ENCODE data around the gene NR2F2. TPM values are rescaled to one million over a fixed set of nuclear protein-coding genes. Genes with fewer than 3 reads are reported as not detected.

The NR2F2 gene
- total and polyA plus RNA-seq, 2 experiments from 2014 or later, result 0.16 TPM; not detected in 1

- Histone ChIP-seq H3K36me3 (ENCODE audit: insufficient read depth) (no peaks in the 10 kb centered on the region), H3K4me3 (0 out of 2 replicates have a peak overlapping the region, but pooled peaks have one; percentile 54), H2AFZ (no peak overlapping the region), H3K4me2 (0 out of 2 replicates have a peak overlapping the region, but pooled peaks have one; percentile 77), H3K27ac (ENCODE audit: low read depth) (no peak overlapping the region), H3K79me2 (replicated peaks; ENCODE audit: insufficient read depth) (no peaks in the 10 kb centered on the region), H3F3A (replicated peaks; ENCODE audit: low read depth) (peaks cover 44% of the 10 kb centered on the region), H4K20me1 (replicated peaks; ENCODE audit: insufficient read depth) (peaks cover 18% of the 10 kb centered on the region; the same call in 1 of the 2 replicates), H3K9me2 (ENCODE audit: insufficient read depth) (no peaks in the 10 kb centered on the region), H3K27me3 (ENCODE audit: insufficient read depth) (peaks cover 100% of the 10 kb centered on the region), H3K4me1 (ENCODE audit: insufficient read depth) (peaks cover 82% of the 10 kb centered on the region)
- no peak overlapping the region for H3K4me3 Mint-ChIP-seq
- peaks cover 97% of the 10 kb centered on the region for H3K27me3 Mint-ChIP-seq (ENCODE audit: insufficient read depth, low read depth, poor library complexity)
- no peaks in the 10 kb centered on the region; the same call in 2 of the 3 replicates for H3K9me3 Mint-ChIP-seq
- no peak for TF ChIP-seq POLR2AphosphoS5 (IDR thresholded peaks at IDR 0.05; ENCODE audit: low read depth)
- no peak for TF ChIP-seq ETS1 (IDR thresholded peaks at IDR 0.05)
- peak; percentile 75 for TF ChIP-seq EZH2 (IDR thresholded peaks at IDR 0.05; ENCODE audit: low read depth, unreplicated experiment)
- H3K4me1 Mint-ChIP-seq, result peaks cover 56% of the 10 kb centered on the region
- DNase-seq (ENCODE audit: low spot score), result no peak
- H3K27ac Mint-ChIP-seq, result no peak overlapping the region
- ATAC-seq, result no peak
- H3K36me3 Mint-ChIP-seq (ENCODE audit: low read depth), result no peaks in the 10 kb centered on the region
Observed at GRCh38 chr15:96324192-96324895, 6.2 kb upstream of the NR2F2 start.

GRCh38 chr15:96324940-96325540, 5.5 kb upstream of the NR2F2 start:
- Histone ChIP-seq H3K4me3 (peak overlapping the region; percentile 54), H3K9me2 (ENCODE audit: insufficient read depth) (no peaks in the 10 kb centered on the region), H3K27ac (ENCODE audit: low read depth) (no peak overlapping the region), H3K79me2 (replicated peaks; ENCODE audit: insufficient read depth) (no peaks in the 10 kb centered on the region), H3K4me2 (peak overlapping the region; percentile 77), H2AFZ (no peak overlapping the region), H3K27me3 (ENCODE audit: insufficient read depth) (peaks cover 100% of the 10 kb centered on the region), H3K4me1 (ENCODE audit: insufficient read depth) (peaks cover 86% of the 10 kb centered on the region), H4K20me1 (replicated peaks; ENCODE audit: insufficient read depth) (peaks cover 21% of the 10 kb centered on the region; the same call in 1 of the 2 replicates), H3F3A (replicated peaks; ENCODE audit: low read depth) (peaks cover 51% of the 10 kb centered on the region), H3K36me3 (ENCODE audit: insufficient read depth) (no peaks in the 10 kb centered on the region)
- no peak for DNase-seq (ENCODE audit: low spot score)
- Mint-ChIP-seq H3K4me1 (peaks cover 59% of the 10 kb centered on the region), H3K9me3 (no peaks in the 10 kb centered on the region; the same call in 2 of the 3 replicates), H3K27me3 (ENCODE audit: insufficient read depth, low read depth, poor library complexity) (peaks cover 97% of the 10 kb centered on the region), H3K27ac (no peak overlapping the region), H3K4me3 (no peak overlapping the region; the same call in 2 of the 3 replicates), H3K36me3 (ENCODE audit: low read depth) (no peaks in the 10 kb centered on the region)
- ATAC-seq, result no peak
- TF ChIP-seq JUNB (IDR thresholded peaks at IDR 0.05; ENCODE audit: unreplicated experiment) (no peak), EZH2 (IDR thresholded peaks at IDR 0.05; ENCODE audit: low read depth, unreplicated experiment) (peak; percentile 36)

GRCh38 chr15:96325541-96326327, 4.8 kb upstream of the NR2F2 start:
- H3K36me3 ChIP-seq (ENCODE audit: insufficient read depth), result no peaks in the 10 kb centered on the region
- H3K9me2 ChIP-seq (ENCODE audit: insufficient read depth), result no peaks in the 10 kb centered on the region
- peaks cover 21% of the 10 kb centered on the region; the same call in 1 of the 2 replicates for H4K20me1 ChIP-seq (replicated peaks; ENCODE audit: insufficient read depth)
- peaks cover 97% of the 10 kb centered on the region for H3K27me3 ChIP-seq (ENCODE audit: insufficient read depth)
- H3K79me2 ChIP-seq (replicated peaks; ENCODE audit: insufficient read depth), result no peaks in the 10 kb centered on the region
- Mint-ChIP-seq H3K4me3 (peak overlapping the region; percentile 42; the same call in 2 of the 3 replicates), H3K4me1 (peaks cover 55% of the 10 kb centered on the region), H3K36me3 (ENCODE audit: low read depth) (no peaks in the 10 kb centered on the region), H3K27ac (no peak overlapping the region), H3K27me3 (ENCODE audit: insufficient read depth, low read depth, poor library complexity) (peaks cover 95% of the 10 kb centered on the region), H3K9me3 (no peaks in the 10 kb centered on the region; the same call in 2 of the 3 replicates)
- H3K4me3 ChIP-seq, result peak overlapping the region; percentile 54
- peak overlapping the region; percentile 77 for H3K4me2 ChIP-seq
- ATAC-seq (no peak), DNase-seq (ENCODE audit: low spot score) (peak; percentile 46)
- peaks cover 51% of the 10 kb centered on the region for H3F3A ChIP-seq (replicated peaks; ENCODE audit: low read depth)
- peaks cover 79% of the 10 kb centered on the region for H3K4me1 ChIP-seq (ENCODE audit: insufficient read depth)
- H3K27ac ChIP-seq (ENCODE audit: low read depth), result no peak overlapping the region
- H2AFZ ChIP-seq, result no peak overlapping the region
- TF ChIP-seq REST (IDR thresholded peaks at IDR 0.05; ENCODE audit: unreplicated experiment), result no peak
- TF ChIP-seq STAT1 (IDR thresholded peaks at IDR 0.05; ENCODE audit: unreplicated experiment), result no peak
- TF ChIP-seq EZH2 (IDR thresholded peaks at IDR 0.05; ENCODE audit: low read depth, unreplicated experiment), result peak; percentile 72
- no peak for TF ChIP-seq POLR2AphosphoS5 (IDR thresholded peaks at IDR 0.05; ENCODE audit: low read depth)
- no peak for TF ChIP-seq NANOG (IDR thresholded peaks at IDR 0.05; ENCODE audit: borderline replicate concordance)
- TF ChIP-seq ETS1 (IDR thresholded peaks at IDR 0.05), result no peak
- TF ChIP-seq ZNF114 (CRISPR knock-in tag; IDR thresholded peaks at IDR 0.05), result no peak
